ENCODE data around the gene AGMAT.

Gene AGMAT

GRCh38 chr1:15559189-15559810 is 25.6 kb downstream of the AGMAT start:
- no peak for ATAC-seq
- no peak for TF ChIP-seq PPARA (CRISPR knock-in tag; IDR thresholded peaks at IDR 0.05; ENCODE audit: borderline replicate concordance)

- TF ChIP-seq SNAI2 (CRISPR knock-in tag; IDR thresholded peaks at IDR 0.05): no peak
- TF ChIP-seq GLIS3 (CRISPR knock-in tag; IDR thresholded peaks at IDR 0.05): no peak
- no peak for TF ChIP-seq PATZ1 (CRISPR knock-in tag; IDR thresholded peaks at IDR 0.05; ENCODE audit: borderline replicate concordance)
- TF ChIP-seq BACH2 (CRISPR knock-in tag; IDR thresholded peaks at IDR 0.05; ENCODE audit: borderline replicate concordance): no peak
- no peak for TF ChIP-seq ZFP30 (CRISPR knock-in tag; IDR thresholded peaks at IDR 0.05)
- TF ChIP-seq POU6F1 (CRISPR knock-in tag; IDR thresholded peaks at IDR 0.05; ENCODE audit: borderline replicate concordance, low read depth): no peak
- TF ChIP-seq ZFP3 (CRISPR knock-in tag; IDR thresholded peaks at IDR 0.05): no peak
- no peak for ATAC-seq
These were observed 26.3 kb downstream of the AGMAT start for GRCh38 chr1:15558516-15558915.

GRCh38 chr1:15557594-15557993 is 27.3 kb downstream of the AGMAT start:
- ATAC-seq: no peak
- TF ChIP-seq ZFP3 (CRISPR knock-in tag; IDR thresholded peaks at IDR 0.05) (no peak), ZFP30 (CRISPR knock-in tag; IDR thresholded peaks at IDR 0.05) (no peak), ZNF70 (CRISPR knock-in tag; IDR thresholded peaks at IDR 0.05) (no peak), ZC3H10 (CRISPR knock-in tag; IDR thresholded peaks at IDR 0.05) (no peak), OSR1 (CRISPR knock-in tag; IDR thresholded peaks at IDR 0.05) (no peak), TOX (CRISPR knock-in tag; IDR thresholded peaks at IDR 0.05; ENCODE audit: borderline replicate concordance) (no peak), CREB5 (CRISPR knock-in tag; IDR thresholded peaks at IDR 0.05; ENCODE audit: low read depth) (no peak), TSHZ2 (CRISPR knock-in tag; IDR thresholded peaks at IDR 0.05) (no peak), POU6F1 (CRISPR knock-in tag; IDR thresholded peaks at IDR 0.05; ENCODE audit: borderline replicate concordance, low read depth) (no peak), PPARA (CRISPR knock-in tag; IDR thresholded peaks at IDR 0.05; ENCODE audit: borderline replicate concordance) (no peak)

- no peak for ATAC-seq
- TF ChIP-seq POU6F1 (CRISPR knock-in tag; IDR thresholded peaks at IDR 0.05; ENCODE audit: borderline replicate concordance, low read depth): no peak
- no peak for TF ChIP-seq ESRRG (CRISPR knock-in tag; IDR thresholded peaks at IDR 0.05)
- TF ChIP-seq ISL1 (CRISPR knock-in tag; IDR thresholded peaks at IDR 0.05): no peak
- TF ChIP-seq ARNTL (CRISPR knock-in tag; IDR thresholded peaks at IDR 0.05; ENCODE audit: borderline replicate concordance, low read depth): no peak
- TF ChIP-seq ZNF565 (CRISPR knock-in tag; conservative IDR thresholded peaks at IDR 0.05; ENCODE audit: low read depth): no peak
- TF ChIP-seq PPARA (CRISPR knock-in tag; IDR thresholded peaks at IDR 0.05; ENCODE audit: borderline replicate concordance): no peak
- TF ChIP-seq PATZ1 (CRISPR knock-in tag; IDR thresholded peaks at IDR 0.05; ENCODE audit: borderline replicate concordance): no peak
- TF ChIP-seq BACH2 (CRISPR knock-in tag; IDR thresholded peaks at IDR 0.05; ENCODE audit: borderline replicate concordance): no peak
- TF ChIP-seq ZNF8 (CRISPR knock-in tag; IDR thresholded peaks at IDR 0.05): no peak
- TF ChIP-seq CREB5 (CRISPR knock-in tag; IDR thresholded peaks at IDR 0.05; ENCODE audit: low read depth): no peak
- TF ChIP-seq OSR1 (CRISPR knock-in tag; IDR thresholded peaks at IDR 0.05): no peak
- no peak for TF ChIP-seq ZC3H10 (CRISPR knock-in tag; IDR thresholded peaks at IDR 0.05)
- TF ChIP-seq TCF4 (CRISPR knock-in tag; IDR thresholded peaks at IDR 0.05; ENCODE audit: borderline replicate concordance): no peak
- no peak for TF ChIP-seq ZFP3 (CRISPR knock-in tag; IDR thresholded peaks at IDR 0.05)
- no peak for TF ChIP-seq SNAI2 (CRISPR knock-in tag; IDR thresholded peaks at IDR 0.05)
- TF ChIP-seq GLIS3 (CRISPR knock-in tag; IDR thresholded peaks at IDR 0.05): no peak
These were observed 27.8 kb downstream of the AGMAT start for GRCh38 chr1:15557008-15557407.

Measured in SK-N-SH treated with all-trans-retinoic acid at 6 μM for 48 hours (cell line).